Epithelial cell of prostate (primary cell): ENCODE results near the gene IDE.
"Not testable (repeated sequence)": the region's sequence is repeated elsewhere in the genome, so short reads cannot be mapped to it uniquely, and the experiment has no call there.

Source experiments
- DNase-seq: peaks from one replicate; pipeline ENCODE4 v3.0.0-alpha.2; 2011; ENCODE audit warnings: low read depth, low spot score
- H3K27ac ChIP-seq: fragments of 450-650 bp; 2 replicates; pipeline ENCODE4 v1.5.1; 2017; ENCODE audit warnings: mild to moderate bottlenecking

IDE gene

DNA sequence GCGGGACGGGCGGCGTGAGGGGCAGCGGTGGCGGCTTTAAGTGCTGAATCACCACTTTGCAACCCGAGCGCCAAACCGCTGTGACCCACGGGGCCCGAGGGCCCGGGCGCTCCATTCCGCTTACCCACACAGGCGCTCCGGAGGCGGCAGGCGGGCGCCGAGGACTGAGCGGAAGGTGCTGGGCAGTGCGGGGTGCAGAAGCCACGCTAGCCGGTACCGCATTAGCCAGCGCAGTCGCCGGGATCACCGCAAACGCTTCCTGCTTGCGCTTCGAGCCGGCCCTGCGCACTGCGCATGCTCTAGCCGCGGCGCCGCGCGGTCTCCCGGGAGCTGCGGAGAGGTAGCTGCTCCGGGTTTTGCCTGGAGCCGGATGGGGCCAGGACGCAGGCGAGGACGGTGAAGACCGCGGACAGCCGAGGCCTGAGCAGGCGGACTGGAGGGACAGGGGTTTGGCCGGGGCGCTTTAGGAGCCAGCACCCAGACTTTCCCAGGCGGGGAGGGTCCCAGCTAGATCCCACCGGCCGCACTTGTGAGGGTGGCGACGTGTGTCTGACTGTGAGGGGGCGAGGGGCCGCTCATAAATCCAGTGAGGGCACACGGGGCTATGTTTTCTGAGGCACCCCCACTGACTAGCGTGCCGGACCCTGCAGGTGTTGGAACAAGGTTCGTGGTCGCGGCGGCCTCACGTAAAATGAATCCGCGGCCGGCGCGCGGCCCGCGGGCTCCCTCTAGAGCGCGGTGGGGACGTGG is at the start of gene IDE:
IDE (minus strand) TSS at position 296 of the 750 bp plus-strand sequence; CDS start at position 222, 74 bp downstream.
- DNase-seq: peak; percentile 44
- H3K27ac ChIP-seq: peak within 1 kb of the TSS; percentile 87

DNA sequence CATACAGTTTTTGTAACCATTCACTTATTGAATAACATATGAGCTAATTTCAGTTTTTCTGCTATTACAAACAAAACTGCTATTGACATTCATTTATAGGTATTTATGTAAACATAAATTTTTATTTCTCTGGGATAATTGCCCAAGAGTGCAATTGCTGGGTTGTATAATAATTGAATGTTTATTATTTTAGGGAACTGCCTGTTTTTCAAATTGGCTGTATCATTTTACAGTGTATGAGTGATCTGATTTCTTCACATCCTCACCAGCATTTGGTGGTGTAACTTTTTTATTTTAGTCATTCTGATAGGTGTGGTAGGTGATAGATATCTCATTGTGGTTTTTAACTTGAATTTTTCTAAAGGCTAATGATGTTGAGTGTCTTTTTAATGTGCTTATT is 45.5 kb upstream of the IDE start:
- H3K27ac ChIP-seq: no peak overlapping the region
- no peak for DNase-seq

DNA sequence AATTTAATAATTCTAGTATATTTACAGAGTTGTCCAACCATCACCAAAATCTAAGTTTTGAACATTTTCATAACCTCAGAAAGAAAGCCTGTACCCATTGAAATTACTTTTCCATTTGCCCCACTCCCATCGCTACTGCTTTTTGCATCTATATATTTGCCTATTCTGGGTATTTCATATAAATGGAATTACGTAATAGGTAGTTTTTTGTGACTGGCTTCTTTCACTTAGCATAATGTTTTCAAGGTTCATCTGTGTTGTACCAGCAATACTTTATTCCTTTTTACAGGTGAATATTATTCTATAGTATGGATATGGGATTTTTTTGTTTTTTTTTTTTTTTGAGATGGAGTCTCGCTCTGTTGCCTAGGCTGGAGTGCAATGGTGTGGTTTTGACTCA is 41.6 kb upstream of the IDE start:
- DNase-seq: no peak

DNA sequence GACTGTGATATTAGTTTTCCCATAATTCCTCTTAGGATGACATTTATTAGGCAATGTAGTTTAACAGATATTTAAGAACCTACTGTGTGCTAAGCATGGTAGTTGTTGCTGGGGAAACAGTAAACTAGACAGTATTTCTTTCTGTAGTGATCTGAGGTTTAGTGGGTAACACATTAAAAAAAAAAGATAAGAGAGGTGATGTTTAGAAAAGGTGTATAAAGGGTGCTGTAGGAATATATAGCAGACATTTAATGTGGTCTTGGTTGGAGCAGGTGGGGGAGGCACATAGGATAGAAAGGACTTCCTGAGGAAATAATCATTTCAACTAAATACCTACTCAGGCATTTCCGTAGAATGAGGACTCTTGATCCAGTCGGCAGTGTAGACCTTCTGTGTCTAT is 30.9 kb upstream of the IDE start:
- no peak overlapping the region for H3K27ac ChIP-seq
- DNase-seq: no peak

More for the DNA sequence above, 41.6 kb upstream of the IDE start:
- H3K27ac ChIP-seq: no peak overlapping the region

DNA sequence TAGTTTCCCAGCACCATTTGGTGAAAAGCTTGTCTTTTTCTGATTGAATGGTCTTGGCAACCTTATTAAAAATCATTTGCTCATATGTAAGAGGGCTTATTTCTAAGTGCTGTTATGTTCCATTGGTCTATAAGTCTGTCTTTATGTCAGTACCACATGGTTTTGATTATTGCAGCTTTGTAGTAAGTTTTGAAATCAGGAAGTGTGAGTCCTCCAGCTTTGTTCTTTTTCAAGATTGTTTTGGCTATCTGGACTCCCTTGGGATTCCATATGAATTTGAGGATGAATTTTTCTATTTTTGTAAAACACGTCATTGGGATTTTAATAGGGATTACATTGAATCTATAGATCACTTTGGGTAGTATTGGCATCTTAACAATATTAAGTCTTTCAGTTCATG is 24.4 kb upstream of the IDE start:
- no peak overlapping the region for H3K27ac ChIP-seq
- no peak for DNase-seq

DNA sequence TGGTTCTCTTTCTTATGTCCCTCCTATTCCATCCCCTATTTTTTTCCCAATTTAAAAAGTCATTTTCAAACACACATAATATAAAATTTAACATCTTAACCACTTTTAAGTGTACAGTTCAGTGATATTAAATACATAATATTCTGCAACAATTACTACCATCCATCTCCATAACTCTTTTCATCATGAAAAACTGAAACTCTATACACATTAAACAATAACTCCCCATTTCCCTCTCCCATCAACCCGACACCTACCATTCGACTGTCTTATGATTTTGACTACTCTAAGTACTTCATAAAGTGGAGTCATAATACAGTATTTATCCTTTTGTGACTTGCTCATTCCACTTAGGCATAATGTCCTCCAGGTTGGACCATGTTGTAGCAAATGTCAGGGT is 21.6 kb upstream of the IDE start:
- no peak for DNase-seq
- no peak overlapping the region for H3K27ac ChIP-seq

DNA sequence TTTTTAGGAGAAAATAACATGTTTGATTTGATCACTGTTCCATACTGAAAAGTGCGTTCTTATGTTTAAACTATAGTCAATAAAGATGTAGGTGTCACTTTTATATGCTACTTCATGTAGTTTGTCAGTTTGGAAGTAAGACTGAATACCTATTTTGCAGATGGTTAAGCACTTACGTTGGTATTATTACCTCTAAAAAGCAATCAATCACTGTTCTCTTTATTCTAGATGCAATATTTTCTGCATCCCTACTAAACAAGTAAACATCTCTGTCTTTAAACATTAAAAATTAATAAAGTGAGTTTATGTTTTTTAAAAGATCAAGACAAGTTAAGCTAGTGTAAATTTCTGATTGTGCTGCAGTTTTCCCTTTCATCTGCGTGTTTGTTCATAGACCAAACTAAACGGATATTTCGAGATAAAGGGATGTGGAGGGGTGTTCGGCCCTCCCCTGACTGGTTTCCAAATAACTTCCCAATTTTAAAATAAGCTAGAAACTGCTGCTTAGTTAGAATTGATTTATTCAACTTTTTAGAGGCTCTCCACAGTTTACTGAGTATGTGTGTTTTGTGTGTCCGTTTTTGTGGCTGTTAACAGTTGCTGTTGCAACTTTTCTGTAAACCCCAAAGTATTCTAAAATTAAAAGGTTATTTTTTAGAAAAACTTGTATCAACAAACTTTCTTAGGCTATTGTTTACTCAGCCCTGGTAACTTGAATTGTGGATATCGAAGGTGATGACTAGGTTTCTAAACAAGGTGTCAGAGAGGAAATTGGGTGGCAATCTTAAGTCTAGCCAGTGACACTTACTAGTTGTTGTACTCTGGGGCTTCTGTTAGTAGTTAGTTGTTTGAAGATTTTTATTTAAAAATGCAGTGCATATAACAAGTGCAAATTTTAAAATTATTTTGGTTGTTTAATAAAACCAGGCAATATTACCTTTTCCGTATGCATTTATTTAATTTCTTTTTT is 20.0 kb upstream of the IDE start:
- DNase-seq: no peak
- peak overlapping the region; percentile 97 for H3K27ac ChIP-seq

DNA sequence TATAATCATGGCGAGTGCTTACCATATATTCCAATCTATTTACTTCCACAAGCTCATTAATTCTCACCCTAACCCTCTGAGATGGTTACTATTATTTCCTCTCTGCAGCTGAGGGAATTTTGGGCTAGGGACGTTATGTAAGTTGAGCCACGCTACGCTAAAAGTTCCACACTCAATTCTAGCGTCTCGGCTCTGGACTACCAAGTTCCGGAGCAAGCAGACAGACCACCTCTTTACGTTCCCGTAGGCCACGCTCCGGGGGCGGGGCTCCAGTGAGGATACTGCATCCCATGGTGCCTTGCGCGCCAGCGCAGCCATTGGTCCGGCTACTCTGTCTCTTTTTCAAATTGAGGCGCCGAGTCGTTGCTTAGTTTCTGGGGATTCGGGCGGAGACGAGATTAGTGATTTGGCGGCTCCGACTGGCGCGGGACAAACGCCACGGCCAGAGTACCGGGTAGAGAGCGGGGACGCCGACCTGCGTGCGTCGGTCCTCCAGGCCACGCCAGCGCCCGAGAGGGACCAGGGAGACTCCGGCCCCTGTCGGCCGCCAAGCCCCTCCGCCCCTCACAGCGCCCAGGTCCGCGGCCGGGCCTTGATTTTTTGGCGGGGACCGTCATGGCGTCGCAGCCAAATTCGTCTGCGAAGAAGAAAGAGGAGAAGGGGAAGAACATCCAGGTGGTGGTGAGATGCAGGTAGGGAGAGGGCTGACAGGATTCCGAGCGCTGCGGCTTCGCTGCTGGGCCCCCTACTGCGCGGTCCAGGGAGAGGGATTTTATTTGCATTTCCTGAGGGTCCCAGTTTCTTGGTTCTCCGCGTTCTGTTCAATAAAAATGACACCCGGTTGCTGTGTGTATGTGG is 19.1 kb upstream of the IDE start, which contains the start of gene KIF11:
KIF11 (plus strand) TSS at position 370 of the 858 bp plus-strand sequence; CDS start at position 616, 246 bp downstream.
- H3K27ac ChIP-seq: peak within 1 kb of the TSS; percentile 97
- DNase-seq: peak; percentile 70

DNA sequence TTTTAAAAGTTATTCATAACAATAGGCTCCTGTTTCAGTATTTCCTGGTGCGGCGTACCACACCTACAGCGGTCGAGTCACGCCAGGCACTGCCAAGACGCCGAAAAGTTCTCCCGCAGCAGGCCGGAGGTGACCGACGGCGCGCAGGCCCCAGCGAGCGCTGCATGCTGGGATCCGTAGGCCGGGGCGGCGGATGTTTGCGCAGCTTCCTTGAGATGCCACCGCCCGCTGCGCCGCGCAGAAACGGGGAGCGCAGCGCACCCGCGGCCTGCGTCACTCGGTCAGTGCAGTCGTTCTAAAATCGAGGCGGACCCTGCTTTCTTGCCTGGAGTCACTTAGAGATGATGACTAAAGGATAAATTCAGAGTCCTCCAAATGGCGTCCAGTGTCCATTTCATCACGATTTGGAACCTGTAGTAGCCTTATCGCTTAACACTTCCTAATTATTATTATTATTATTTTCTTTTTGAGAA is 17.7 kb upstream of the IDE start:
- DNase-seq: peak; percentile 89
- peak overlapping the region; percentile 97 for H3K27ac ChIP-seq

DNA sequence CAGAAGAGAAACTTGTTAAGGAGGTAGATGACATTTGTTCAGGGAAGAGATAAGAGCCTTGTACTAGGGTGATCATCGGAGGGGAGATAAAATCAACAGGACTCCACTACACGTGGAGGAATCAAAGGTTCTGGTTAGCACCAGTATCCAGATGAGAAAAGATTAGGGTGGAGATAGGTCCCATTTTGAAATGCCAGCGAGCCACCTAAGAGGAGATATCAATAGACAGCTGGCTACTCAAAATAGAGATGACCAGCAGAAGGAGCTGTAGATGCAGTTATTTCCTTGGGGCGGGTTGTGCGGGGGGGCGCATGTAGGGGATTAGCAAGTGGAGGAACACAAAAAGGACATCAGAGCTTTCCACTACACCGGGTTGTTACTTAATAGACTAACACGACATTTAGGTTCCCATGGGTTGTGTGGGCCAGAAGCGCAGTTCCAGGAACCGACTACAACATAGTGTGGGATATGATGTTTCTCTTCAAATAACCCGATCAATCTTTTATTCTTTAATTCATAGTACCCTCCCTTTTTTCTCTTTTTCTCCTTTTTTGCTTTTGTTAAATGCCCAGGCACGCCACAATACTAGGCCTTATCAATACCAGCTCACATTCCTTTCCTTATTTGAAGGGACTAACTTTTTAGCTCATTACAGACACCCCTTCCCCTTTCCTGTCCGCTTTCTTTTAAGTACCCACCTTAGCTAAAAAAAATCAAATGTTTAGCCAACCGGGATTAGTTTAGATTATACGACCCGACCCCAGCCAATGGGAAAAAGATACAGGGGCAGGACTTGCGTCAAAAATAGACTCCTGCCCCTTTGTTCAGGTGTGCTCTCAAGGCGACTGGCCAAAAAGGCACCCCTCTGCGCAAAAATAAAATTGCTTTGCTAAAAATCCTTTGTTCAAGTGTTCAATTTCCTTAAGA is 17.0 kb upstream of the IDE start:
- peak overlapping the region; percentile 97 for H3K27ac ChIP-seq
- DNase-seq: no peak

DNA sequence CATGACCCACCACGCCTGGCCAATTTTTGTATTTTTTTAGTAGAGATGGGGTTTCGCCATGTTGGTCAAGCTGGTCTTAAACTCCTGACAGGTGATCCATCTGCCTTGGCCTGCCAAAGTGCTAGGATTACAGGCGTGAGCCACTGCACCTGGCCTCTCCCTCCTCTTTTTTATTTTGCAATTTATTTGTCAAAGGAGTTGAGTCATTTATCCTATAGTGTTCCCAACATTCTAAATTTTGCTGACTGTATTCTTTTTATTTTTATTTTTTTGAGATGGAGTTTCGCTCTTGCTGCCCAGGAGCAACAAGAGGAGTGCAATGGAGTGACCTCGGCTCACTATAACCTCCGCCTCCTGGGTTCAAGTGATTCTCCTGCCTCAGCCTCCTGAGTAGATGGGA is 8.5 kb upstream of the IDE start:
- not testable (repeated sequence) for H3K27ac ChIP-seq, DNase-seq

DNA sequence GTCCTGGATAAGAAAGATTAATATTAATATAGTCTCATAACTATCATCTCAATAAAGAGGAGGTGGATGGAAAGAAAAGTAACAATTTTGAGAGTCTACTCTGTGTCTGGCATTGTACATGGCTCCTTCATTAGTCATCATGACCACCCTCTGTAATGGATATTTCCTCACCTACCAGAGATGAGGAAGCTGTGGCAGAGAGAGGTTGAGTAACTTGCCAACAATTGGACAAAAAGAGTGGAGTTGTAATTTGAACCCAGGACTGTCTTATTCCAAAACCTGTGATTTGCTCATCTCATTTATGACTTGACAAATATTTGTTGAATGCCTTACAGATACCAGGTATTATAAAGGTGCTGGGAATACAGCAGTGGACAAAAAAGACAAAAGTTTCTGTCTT is 2.1 kb upstream of the IDE start:
- DNase-seq: peak; percentile 63
- H3K27ac ChIP-seq: peak overlapping the region; percentile 87

DNA sequence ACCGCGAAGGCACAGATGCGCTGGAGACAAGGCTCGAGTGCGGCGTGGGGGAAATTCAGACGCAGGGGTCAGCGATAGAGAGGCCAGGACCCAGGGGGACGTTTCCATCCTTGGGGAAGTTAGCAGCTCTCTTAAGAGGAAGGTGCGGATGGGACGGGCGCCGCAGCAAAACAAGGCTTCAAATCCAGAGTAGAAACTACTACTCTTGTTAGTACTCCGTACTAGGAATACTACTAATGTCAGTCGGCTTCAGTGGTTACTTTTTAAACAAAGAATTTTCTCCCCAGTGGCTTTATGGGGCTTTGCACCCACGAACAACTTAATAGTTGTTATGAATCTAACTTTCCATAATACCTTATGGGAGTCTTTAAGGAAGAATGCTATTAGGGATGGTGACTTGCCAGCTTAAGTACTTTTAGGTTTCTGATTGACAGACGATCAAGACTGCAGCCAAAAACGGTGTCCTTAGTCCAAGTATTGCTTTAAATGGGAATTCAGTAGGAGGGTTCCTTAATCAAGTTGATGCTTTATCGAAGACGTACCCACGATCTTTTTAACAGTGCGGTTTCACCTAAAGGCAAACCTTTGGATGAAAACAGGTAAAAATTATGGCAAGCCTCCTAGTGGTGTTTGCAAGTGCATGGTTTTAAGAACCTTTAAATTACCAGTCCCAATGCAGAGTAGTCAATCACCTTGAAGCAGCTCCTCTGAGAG is 812 bp upstream of the IDE start:
- H3K27ac ChIP-seq: peak overlapping the region; percentile 87
- DNase-seq: no peak

DNA sequence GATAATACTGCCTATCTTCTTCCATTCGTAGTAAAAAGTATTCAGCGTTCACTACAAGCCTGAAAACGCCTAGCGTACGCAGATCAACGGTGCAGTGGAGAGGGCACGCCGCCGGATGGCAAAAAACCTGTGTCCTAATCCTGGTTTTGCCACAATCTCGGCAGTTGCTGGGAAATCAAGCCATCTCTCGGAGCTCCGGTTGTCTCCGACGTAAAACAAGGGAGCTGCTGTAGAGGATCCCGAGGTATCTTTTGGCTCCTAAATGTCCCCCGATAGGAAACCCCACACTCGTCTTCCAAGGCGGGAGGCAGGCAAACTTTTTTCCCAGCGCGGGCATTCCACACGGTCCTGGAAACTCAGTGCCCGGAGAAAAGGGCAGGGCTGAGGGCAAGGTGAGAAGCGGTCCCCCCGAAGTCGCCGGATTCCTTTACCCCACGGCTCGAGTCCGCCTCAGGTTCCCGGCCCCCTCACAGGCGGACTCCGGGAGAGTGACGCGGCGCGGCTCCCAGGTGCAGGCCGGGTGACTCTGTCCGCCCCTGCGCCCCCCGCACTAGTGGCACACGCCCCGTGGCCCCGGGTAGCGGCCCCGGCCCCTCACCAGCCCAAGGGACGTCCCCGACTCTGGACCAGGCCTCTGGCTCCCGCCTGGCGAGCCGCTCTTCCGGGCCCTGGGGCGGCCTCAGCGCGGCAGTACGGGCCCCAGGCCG is 649 bp downstream of the IDE start:
- DNase-seq: no peak
- H3K27ac ChIP-seq: peak overlapping the region; percentile 87

DNA sequence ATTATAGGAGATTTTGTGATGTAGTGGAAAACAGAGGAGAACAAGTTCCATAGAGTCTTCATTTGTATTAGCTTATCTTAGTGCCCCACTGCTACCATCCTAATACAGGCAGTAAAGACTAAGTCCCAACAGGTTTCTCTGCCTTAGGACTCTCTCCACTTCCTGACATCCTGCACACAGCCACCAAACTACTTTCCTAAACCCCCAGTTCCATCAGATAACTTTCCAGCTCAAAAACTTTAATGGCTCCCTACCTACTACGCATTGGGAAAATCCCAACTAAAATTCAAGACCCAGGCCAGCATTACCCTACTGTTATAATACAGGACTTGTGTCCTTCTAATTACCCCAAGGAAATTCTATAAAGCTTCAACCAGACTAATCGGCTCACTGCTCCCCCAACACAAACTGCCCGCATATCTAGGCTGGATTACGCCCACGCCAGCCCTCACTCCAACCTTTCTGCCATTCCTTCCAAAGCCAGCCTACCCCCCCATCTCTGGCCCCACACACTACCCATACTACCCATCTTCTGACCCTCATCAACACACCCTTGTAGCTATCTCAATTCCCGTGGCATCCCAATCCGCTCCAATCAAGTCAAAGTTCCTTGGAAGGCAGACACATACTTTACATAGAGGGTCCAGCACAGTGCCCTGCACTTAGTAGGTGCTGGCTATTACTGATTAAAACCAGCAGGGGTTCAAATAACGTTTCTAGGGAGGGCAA is 1.4 kb downstream of the IDE start:
- H3K27ac ChIP-seq: peak overlapping the region; percentile 87
- DNase-seq: no peak

DNA sequence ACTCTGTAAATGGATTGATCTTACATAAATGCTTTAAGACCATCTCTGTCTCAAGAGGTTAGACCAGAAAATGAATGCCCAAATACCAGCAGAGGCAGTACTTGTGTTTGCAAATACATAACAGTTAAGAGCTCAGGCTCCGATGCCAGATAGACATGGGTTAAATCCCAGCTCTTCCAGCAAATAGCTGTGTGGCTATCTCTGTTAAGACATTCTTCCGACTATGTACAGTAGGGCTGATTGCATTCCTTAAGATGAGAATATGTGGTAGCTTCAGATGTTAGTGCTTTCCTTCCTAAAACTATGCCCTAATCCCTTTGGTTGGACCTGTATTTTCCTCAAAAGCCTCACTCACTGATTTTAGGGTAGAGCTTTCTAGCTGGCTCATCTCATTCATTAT is 2.2 kb downstream of the IDE start:
- H3K27ac ChIP-seq: no peak overlapping the region
- DNase-seq: no peak

DNA sequence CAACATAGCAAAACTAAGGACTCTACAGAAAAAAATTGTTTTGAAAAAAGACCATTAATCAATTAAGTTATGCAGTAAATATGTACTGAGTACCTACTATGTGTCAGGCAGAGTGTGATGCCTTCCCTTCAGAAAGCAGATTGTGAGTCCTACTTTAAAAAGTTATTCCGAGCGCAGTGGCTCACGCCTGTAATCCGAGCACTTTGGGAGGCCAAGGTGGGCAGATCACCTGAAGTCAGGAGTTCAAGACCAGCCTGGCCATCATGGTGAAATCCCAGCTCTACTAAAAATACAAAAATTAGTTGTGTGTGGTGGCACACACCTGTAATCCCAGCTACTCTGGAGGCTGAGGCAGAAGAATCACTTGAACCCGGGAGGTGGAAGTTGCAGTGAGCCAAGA is 4.2 kb downstream of the IDE start:
- not testable (repeated sequence) for DNase-seq

More for the DNA sequence above, 4.2 kb downstream of the IDE start:
- H3K27ac ChIP-seq: not testable (repeated sequence)
